ENCODE measurements around the gene SIK2.

Gene SIK2

GRCh38 chr11:111635706-111636045 is 33.4 kb downstream of the SIK2 start:
- no peak for TF ChIP-seq GABPA (IDR thresholded peaks at IDR 0.05; ENCODE audit: low read depth)
- no peak for TF ChIP-seq SPI1 (IDR thresholded peaks at IDR 0.05; ENCODE audit: borderline replicate concordance, low read depth)
- TF ChIP-seq, protein P1, sequence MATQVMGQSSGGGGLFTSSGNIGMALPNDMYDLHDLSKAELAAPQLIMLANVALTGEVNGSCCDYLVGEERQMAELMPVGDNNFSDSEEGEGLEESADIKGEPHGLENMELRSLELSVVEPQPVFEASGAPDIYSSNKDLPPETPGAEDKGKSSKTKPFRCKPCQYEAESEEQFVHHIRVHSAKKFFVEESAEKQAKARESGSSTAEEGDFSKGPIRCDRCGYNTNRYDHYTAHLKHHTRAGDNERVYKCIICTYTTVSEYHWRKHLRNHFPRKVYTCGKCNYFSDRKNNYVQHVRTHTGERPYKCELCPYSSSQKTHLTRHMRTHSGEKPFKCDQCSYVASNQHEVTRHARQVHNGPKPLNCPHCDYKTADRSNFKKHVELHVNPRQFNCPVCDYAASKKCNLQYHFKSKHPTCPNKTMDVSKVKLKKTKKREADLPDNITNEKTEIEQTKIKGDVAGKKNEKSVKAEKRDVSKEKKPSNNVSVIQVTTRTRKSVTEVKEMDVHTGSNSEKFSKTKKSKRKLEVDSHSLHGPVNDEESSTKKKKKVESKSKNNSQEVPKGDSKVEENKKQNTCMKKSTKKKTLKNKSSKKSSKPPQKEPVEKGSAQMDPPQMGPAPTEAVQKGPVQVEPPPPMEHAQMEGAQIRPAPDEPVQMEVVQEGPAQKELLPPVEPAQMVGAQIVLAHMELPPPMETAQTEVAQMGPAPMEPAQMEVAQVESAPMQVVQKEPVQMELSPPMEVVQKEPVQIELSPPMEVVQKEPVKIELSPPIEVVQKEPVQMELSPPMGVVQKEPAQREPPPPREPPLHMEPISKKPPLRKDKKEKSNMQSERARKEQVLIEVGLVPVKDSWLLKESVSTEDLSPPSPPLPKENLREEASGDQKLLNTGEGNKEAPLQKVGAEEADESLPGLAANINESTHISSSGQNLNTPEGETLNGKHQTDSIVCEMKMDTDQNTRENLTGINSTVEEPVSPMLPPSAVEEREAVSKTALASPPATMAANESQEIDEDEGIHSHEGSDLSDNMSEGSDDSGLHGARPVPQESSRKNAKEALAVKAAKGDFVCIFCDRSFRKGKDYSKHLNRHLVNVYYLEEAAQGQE (IDR thresholded peaks at IDR 0.05; ENCODE audit: insufficient replicate concordance, low read depth): no peak
- TF ChIP-seq POLR2AphosphoS5 (IDR thresholded peaks at IDR 0.05; ENCODE audit: low read depth): no peak
- TF ChIP-seq, protein P2, sequence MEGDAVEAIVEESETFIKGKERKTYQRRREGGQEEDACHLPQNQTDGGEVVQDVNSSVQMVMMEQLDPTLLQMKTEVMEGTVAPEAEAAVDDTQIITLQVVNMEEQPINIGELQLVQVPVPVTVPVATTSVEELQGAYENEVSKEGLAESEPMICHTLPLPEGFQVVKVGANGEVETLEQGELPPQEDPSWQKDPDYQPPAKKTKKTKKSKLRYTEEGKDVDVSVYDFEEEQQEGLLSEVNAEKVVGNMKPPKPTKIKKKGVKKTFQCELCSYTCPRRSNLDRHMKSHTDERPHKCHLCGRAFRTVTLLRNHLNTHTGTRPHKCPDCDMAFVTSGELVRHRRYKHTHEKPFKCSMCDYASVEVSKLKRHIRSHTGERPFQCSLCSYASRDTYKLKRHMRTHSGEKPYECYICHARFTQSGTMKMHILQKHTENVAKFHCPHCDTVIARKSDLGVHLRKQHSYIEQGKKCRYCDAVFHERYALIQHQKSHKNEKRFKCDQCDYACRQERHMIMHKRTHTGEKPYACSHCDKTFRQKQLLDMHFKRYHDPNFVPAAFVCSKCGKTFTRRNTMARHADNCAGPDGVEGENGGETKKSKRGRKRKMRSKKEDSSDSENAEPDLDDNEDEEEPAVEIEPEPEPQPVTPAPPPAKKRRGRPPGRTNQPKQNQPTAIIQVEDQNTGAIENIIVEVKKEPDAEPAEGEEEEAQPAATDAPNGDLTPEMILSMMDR (IDR thresholded peaks at IDR 0.05; ENCODE audit: insufficient read depth, low read length): no peak
- no peak overlapping the region for H3K27ac ChIP-seq (replicated peaks)
- DNase-seq (ENCODE audit: low read depth in 1 of 2, low spot score in 1 of 2): no peak
- no peak overlapping the region for H3K4me3 ChIP-seq (replicated peaks; ENCODE audit: insufficient read depth, low read length)
- no peaks in the 10 kb centered on the region for H3K27me3 ChIP-seq (ENCODE audit: insufficient read depth, poor library complexity, severe bottlenecking)

DNA sequence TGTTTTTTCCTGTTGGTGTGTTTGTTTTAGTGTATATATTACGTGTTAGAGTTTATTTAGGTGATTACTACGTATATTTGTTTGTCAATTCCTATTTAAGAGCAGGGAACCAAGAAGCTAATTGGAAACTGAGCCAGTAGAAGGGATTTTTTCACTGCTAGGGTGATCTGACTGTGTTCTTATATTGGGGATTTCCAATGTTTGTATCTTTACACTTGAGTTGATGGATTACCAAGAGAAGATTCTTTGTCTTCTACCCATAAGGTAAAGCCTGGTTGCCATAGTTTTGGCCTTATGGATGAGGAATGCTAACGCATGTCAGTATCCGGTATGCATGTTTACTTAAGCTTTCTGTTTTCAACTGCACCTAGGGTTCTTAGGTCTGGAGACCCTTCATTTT is 35.6 kb downstream of the SIK2 start:
- no peak for DNase-seq (ENCODE audit: low read depth in 1 of 2, low spot score in 1 of 2)
- Histone ChIP-seq H3K27ac (replicated peaks) (no peak overlapping the region), H3K27me3 (ENCODE audit: insufficient read depth, poor library complexity, severe bottlenecking) (no peaks in the 10 kb centered on the region), H3K4me3 (replicated peaks; ENCODE audit: insufficient read depth, low read length) (no peak overlapping the region)
- TF ChIP-seq SPI1 (IDR thresholded peaks at IDR 0.05; ENCODE audit: borderline replicate concordance, low read depth) (no peak), POLR2AphosphoS5 (IDR thresholded peaks at IDR 0.05; ENCODE audit: low read depth) (no peak), GABPA (IDR thresholded peaks at IDR 0.05; ENCODE audit: low read depth) (no peak)
- TF ChIP-seq, protein P1 (IDR thresholded peaks at IDR 0.05; ENCODE audit: insufficient replicate concordance, low read depth): no peak
- TF ChIP-seq, protein P2 (IDR thresholded peaks at IDR 0.05; ENCODE audit: insufficient read depth, low read length): no peak

- Histone ChIP-seq H3K27me3 (ENCODE audit: insufficient read depth, poor library complexity, severe bottlenecking) (no peaks in the 10 kb centered on the region), H3K4me3 (replicated peaks; ENCODE audit: insufficient read depth, low read length) (no peak overlapping the region), H3K27ac (replicated peaks) (no peak overlapping the region)
- TF ChIP-seq GABPA (IDR thresholded peaks at IDR 0.05; ENCODE audit: low read depth): no peak
- no peak for TF ChIP-seq SPI1 (IDR thresholded peaks at IDR 0.05; ENCODE audit: borderline replicate concordance, low read depth)
- TF ChIP-seq, protein P1 (IDR thresholded peaks at IDR 0.05; ENCODE audit: insufficient replicate concordance, low read depth): no peak
- TF ChIP-seq, protein P2 (IDR thresholded peaks at IDR 0.05; ENCODE audit: insufficient read depth, low read length): no peak
- no peak for TF ChIP-seq POLR2AphosphoS5 (IDR thresholded peaks at IDR 0.05; ENCODE audit: low read depth)
- no peak for DNase-seq (ENCODE audit: low read depth in 1 of 2, low spot score in 1 of 2)
Observed at GRCh38 chr11:111639226-111639925, 37.1 kb downstream of the SIK2 start.
